Neural cell (in vitro differentiated cells): Measurements from ENCODE around the gene ZSWIM6. TPM values are rescaled to one million over a fixed set of nuclear protein-coding genes. Genes with fewer than 3 reads are reported as not detected.

Source experiments
- H2AFZ ChIP-seq: fragments of 200-600, 300-800 bp; sonication (generic), shearing (Covaris generic); 2 replicates; pipeline ENCODE4 v1.6.0; 2014; ENCODE audit warnings: low read depth, mild to moderate bottlenecking, antibody characterized with exemption, low read length, moderate library complexity
- H3F3A ChIP-seq: fragments of 200-600 bp; shearing (Covaris generic); 2 replicates; pipeline ENCODE4 v1.6.1; 2016; ENCODE audit warnings: mild to moderate bottlenecking, moderate library complexity, mixed read lengths, antibody characterized with exemption, low read length; ENCODE audit not compliant: insufficient read depth, poor library complexity, severe bottlenecking
- H3K27ac ChIP-seq: fragments of 200-600, 300-800 bp; sonication (generic), shearing (Covaris generic); 2 replicates; pipeline ENCODE4 v1.5.1; 2014; ENCODE audit warnings: mild to moderate bottlenecking, low read length, moderate library complexity
- H3K27me3 ChIP-seq: fragments of 300-800, 200-600 bp; sonication (generic), shearing (Covaris generic); 2 replicates; pipeline ENCODE4 v1.6.0; 2014; ENCODE audit warnings: mild to moderate bottlenecking, low read depth, low read length, moderate library complexity; ENCODE audit not compliant: insufficient read depth
- H3K36me3 ChIP-seq: fragments of 300-800, 200-600 bp; sonication (generic), shearing (Covaris generic); 2 replicates; pipeline ENCODE4 v1.5.1; 2014; ENCODE audit warnings: mild to moderate bottlenecking, antibody characterized with exemption, low read length, moderate library complexity; ENCODE audit not compliant: insufficient read depth
- H3K4me2 ChIP-seq: fragments of 300-800, 200-600 bp; sonication (generic), shearing (Covaris generic); 2 replicates; pipeline ENCODE4 v1.6.0; 2014; ENCODE audit warnings: mild to moderate bottlenecking, low read length
- H3K4me3 ChIP-seq: fragments of 300-800, 200-600 bp; sonication (generic), shearing (Covaris generic); 2 replicates; pipeline ENCODE4 v1.5.1; 2014; ENCODE audit warnings: mild to moderate bottlenecking, low read length, moderate library complexity
- H3K79me2 ChIP-seq: fragments of 200-600 bp; shearing (Covaris generic); replicated peaks from 2 replicates; pipeline ENCODE4 v1.6.0; 2014; ENCODE audit warnings: mild to moderate bottlenecking, low read length, moderate library complexity; ENCODE audit not compliant: insufficient read depth
- H3K9ac ChIP-seq: fragments of 300-800, 200-600 bp; sonication (generic), shearing (Covaris generic); 2 replicates; pipeline ENCODE4 v1.6.1; 2016; ENCODE audit warnings: mild to moderate bottlenecking, low read length, mixed read lengths
- H3K9me2 ChIP-seq: fragments of 200-600 bp; shearing (Covaris generic); 2 replicates; pipeline ENCODE4 v1.6.1; 2016; ENCODE audit warnings: mild to moderate bottlenecking, low read length, mixed read lengths; ENCODE audit not compliant: insufficient read depth
- H3K9me3 ChIP-seq: fragments of 200-600, 300-800 bp; sonication (generic), shearing (Covaris generic); 2 replicates; pipeline ENCODE4 v1.6.1; 2016; ENCODE audit warnings: mild to moderate bottlenecking, mixed run types, low read length, moderate library complexity, mixed read lengths
- H4K20me1 ChIP-seq: fragments of 200-600 bp; shearing (Covaris generic); 2 replicates; pipeline ENCODE4 v1.6.1; 2016; ENCODE audit warnings: mild to moderate bottlenecking, mixed run types; ENCODE audit not compliant: insufficient read depth
- CTCF ChIP-seq: fragments of 450-650 bp; IDR thresholded peaks from 2 replicates; pipeline ENCODE4 v1.5.1; 2014; ENCODE audit warnings: antibody characterized with exemption, mild to moderate bottlenecking, moderate library complexity; ENCODE audit not compliant: poor library complexity, severe bottlenecking
- EP300 ChIP-seq: fragments of 450-650 bp; conservative IDR thresholded peaks from 2 replicates; pipeline ENCODE4 v1.6.1; 2014; ENCODE audit warnings: antibody characterized with exemption, mild to moderate bottlenecking, moderate library complexity; ENCODE audit not compliant: poor library complexity, severe bottlenecking
- EZH2 ChIP-seq: fragments of 200-600, 300-800 bp; shearing (Covaris generic), sonication (generic); IDR thresholded peaks from 2 replicates; pipeline ENCODE4 v1.6.1; 2014; ENCODE audit warnings: antibody characterized with exemption, low read length, borderline replicate concordance, mild to moderate bottlenecking; ENCODE audit not compliant: insufficient read depth, poor library complexity, severe bottlenecking
- MXI1 ChIP-seq: fragments of 450-650 bp; conservative IDR thresholded peaks from 2 replicates; pipeline ENCODE4 v1.6.1; 2014; ENCODE audit warnings: antibody characterized with exemption, mild to moderate bottlenecking; ENCODE audit not compliant: poor library complexity, severe bottlenecking
- POLR2AphosphoS5 ChIP-seq: IDR thresholded peaks from 2 replicates; pipeline ENCODE4 v1.6.1; 2012
- RAD21 ChIP-seq: fragments of 450-650 bp; conservative IDR thresholded peaks from 2 replicates; pipeline ENCODE4 v1.6.1; 2014; ENCODE audit warnings: antibody characterized with exemption, mild to moderate bottlenecking, moderate library complexity
- REST ChIP-seq: IDR thresholded peaks from 2 replicates; pipeline ENCODE4 v1.6.1; 2012; ENCODE audit warnings: borderline replicate concordance
- SMC3 ChIP-seq: fragments of 450-650 bp; conservative IDR thresholded peaks from 2 replicates; pipeline ENCODE4 v1.6.1; 2014; ENCODE audit warnings: antibody characterized with exemption, mild to moderate bottlenecking, moderate library complexity; ENCODE audit not compliant: poor library complexity
- TAF1 ChIP-seq: IDR thresholded peaks from 2 replicates; pipeline ENCODE4 v1.6.1; 2012; ENCODE audit warnings: low read depth
- polyA plus RNA-seq: library from polyadenylated mRNA; depleted of rRNA; stranded (reverse); fragments of >200 nt; gene quantifications from 2 replicates; pipeline ENCODE4 v1.2.3, GENCODE V29; 2014

ZSWIM6 gene
- polyA plus RNA-seq, 1 donor from 2014 or later: 43.6 TPM

- Histone ChIP-seq H3K4me2 (no peak overlapping the region), H4K20me1 (no peaks in the 10 kb centered on the region), H3K9me2 (no peaks in the 10 kb centered on the region), H3K9me3 (no peaks in the 10 kb centered on the region), H3K27me3 (no peaks in the 10 kb centered on the region), H3K27ac (no peak overlapping the region), H3F3A (no peaks in the 10 kb centered on the region), H3K9ac (no peak overlapping the region), H2AFZ (no peak overlapping the region), H3K36me3 (no peaks in the 10 kb centered on the region), H3K79me2 (no peaks in the 10 kb centered on the region), H3K4me3 (peak overlapping the region; percentile 7)
- no peak for TF ChIP-seq EP300
Observed at GRCh38 chr5:61289669-61290306, 42.3 kb upstream of the ZSWIM6 start.

- H3K9me3 ChIP-seq: no peaks in the 10 kb centered on the region
- TF ChIP-seq SMC3 (no peak), POLR2AphosphoS5 (no peak), REST (no peak), MXI1 (no peak), EP300 (no peak), CTCF (no peak), EZH2 (no peak), RAD21 (no peak), TAF1 (no peak)
- no peak overlapping the region for H2AFZ ChIP-seq
- no peaks in the 10 kb centered on the region for H3K79me2 ChIP-seq
- H3K27me3 ChIP-seq: no peaks in the 10 kb centered on the region
- peak overlapping the region; percentile 74 for H3K27ac ChIP-seq
- no peak overlapping the region for H3K4me3 ChIP-seq
- H4K20me1 ChIP-seq: no peaks in the 10 kb centered on the region
- H3K4me2 ChIP-seq: no peak overlapping the region
- no peak overlapping the region for H3K9ac ChIP-seq
- no peaks in the 10 kb centered on the region for H3K9me2 ChIP-seq
- no peaks in the 10 kb centered on the region for H3F3A ChIP-seq
- H3K36me3 ChIP-seq: no peaks in the 10 kb centered on the region
Observed at GRCh38 chr5:61290791-61291210, 41.3 kb upstream of the ZSWIM6 start.

- H4K20me1 ChIP-seq: no peaks in the 10 kb centered on the region
Observed at GRCh38 chr5:61292062-61292657, 39.9 kb upstream of the ZSWIM6 start.

More at GRCh38 chr5:61292062-61292657, 39.9 kb upstream of the ZSWIM6 start:
- Histone ChIP-seq H3K4me2 (peak overlapping the region; percentile 3), H3K79me2 (no peaks in the 10 kb centered on the region), H2AFZ (no peak overlapping the region), H3K9me2 (no peaks in the 10 kb centered on the region), H3K36me3 (no peaks in the 10 kb centered on the region), H3K27ac (peak overlapping the region; percentile 74), H3K9me3 (no peaks in the 10 kb centered on the region), H3K27me3 (no peaks in the 10 kb centered on the region), H3K9ac (peak overlapping the region; percentile 13), H3K4me3 (peak overlapping the region; percentile 8), H3F3A (no peaks in the 10 kb centered on the region)
- no peak for TF ChIP-seq EZH2
- TF ChIP-seq REST: no peak
- TF ChIP-seq TAF1: no peak
- no peak for TF ChIP-seq SMC3
- TF ChIP-seq POLR2AphosphoS5: no peak
- TF ChIP-seq EP300: peak; percentile 60
